ENCODE measurements around the gene ABHD2.

DNA sequence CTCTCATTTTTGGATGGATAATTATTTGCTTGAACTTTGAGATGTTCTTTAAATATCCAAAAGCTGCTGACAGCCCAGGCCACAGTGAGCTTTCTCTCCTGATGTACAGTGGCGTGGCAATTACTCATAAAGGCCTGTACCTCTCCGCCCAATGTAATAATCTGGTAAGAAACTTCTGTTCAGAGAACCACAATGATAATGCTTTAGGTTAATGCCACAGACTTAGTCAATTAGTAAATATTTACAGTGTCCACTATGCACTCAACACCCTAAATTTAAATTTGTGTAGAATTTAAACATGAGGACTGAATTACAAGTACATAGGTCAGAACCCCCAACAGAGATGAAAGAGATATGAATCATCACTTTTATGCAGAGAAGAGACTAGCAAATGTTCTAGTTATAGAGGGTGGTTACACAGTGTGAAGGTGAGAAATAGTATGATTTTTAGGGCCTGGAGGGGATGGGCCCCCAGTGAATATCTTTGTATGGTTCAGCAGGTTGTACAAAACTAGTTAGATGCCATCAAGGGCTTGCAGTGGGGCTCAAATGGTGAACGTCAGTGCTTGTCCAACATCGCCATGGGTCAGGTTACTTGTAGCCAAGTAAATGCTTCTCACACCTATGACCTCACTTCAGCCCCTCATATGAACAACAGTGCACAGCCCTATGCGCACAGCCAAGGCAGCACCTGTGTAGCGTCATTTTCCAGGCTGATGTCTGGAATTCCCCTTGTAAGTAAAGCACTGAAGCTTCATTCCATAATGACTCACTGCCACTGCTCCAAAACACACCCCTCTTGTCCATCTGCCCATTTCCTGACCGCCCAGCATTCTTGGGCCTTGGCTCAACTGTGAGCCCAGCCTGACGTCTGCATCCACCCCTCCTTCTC is 13.3 kb downstream of the ABHD2 start:
- TF ChIP-seq EP300 (IDR thresholded peaks at IDR 0.05) (peak; percentile 49), POLR2A (IDR thresholded peaks at IDR 0.05; ENCODE audit: low read depth) (no peak), POLR2AphosphoS5 (IDR thresholded peaks at IDR 0.05) (peak; percentile 89 to 92)
- TF ChIP-seq, protein P1, sequence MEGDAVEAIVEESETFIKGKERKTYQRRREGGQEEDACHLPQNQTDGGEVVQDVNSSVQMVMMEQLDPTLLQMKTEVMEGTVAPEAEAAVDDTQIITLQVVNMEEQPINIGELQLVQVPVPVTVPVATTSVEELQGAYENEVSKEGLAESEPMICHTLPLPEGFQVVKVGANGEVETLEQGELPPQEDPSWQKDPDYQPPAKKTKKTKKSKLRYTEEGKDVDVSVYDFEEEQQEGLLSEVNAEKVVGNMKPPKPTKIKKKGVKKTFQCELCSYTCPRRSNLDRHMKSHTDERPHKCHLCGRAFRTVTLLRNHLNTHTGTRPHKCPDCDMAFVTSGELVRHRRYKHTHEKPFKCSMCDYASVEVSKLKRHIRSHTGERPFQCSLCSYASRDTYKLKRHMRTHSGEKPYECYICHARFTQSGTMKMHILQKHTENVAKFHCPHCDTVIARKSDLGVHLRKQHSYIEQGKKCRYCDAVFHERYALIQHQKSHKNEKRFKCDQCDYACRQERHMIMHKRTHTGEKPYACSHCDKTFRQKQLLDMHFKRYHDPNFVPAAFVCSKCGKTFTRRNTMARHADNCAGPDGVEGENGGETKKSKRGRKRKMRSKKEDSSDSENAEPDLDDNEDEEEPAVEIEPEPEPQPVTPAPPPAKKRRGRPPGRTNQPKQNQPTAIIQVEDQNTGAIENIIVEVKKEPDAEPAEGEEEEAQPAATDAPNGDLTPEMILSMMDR (IDR thresholded peaks at IDR 0.05) = no peak

Measured in esophagus muscularis mucosa (tissue), 4 donors.